ENCODE measurements around the gene SPRY4. TPM values are rescaled to one million over a fixed set of nuclear protein-coding genes. Genes with fewer than 3 reads are reported as not detected.
"Not testable (repeated sequence)": the region's sequence is repeated elsewhere in the genome, so short reads cannot be mapped to it uniquely, and the experiment has no call there.

SPRY4 gene
- total and polyA plus RNA-seq, 12 donors = 12.1 to 66.1 (median 30.3) TPM

GRCh38 chr5:142364251-142365145 lies 39.7 kb upstream of the SPRY4 start:
- WGBS, 4 donors = 52 to 78% (median 71%) methylated on average over 22 to 23 of the region's 23 CpGs
- DNase-seq = peak; percentile 47 to 91 (median 70)
- H3K27ac ChIP-seq = peak overlapping the region in 3 of 5 donors; percentile 32 to 92 (median 67)
- TF ChIP-seq POLR2A (IDR thresholded peaks at IDR 0.05) (peak in 1 of 2 donors; percentile 37), CTCF (IDR thresholded peaks at IDR 0.05) (no peak)
- H3K9me3 ChIP-seq (replicated peaks in 1 of 3) = no peaks in the 10 kb centered on the region
- no peaks in the 10 kb centered on the region for H3K36me3 ChIP-seq (replicated peaks in 1 of 2)
- H3K4me1 ChIP-seq (replicated peaks in 1 of 2) = peaks cover 18 to 41% of the 10 kb centered on the region in 2 donors
- no peak overlapping the region for H3K4me3 ChIP-seq
- no peaks in the 10 kb centered on the region for H3K27me3 ChIP-seq
- intact Hi-C loops (cut with DNase I) = loop anchor here in 1 of 2 donors (10.0 kb wide), 1 partner anchor 190 kb away; no protein-coding TSS in a partner anchor

GRCh38 chr5:142363619-142363963 lies 38.8 kb upstream of the SPRY4 start:
- intact Hi-C loops (cut with DNase I) = loop anchor here in 1 of 2 donors (10.0 kb wide), 1 partner anchor 191 kb away; no protein-coding TSS in a partner anchor
- H3K36me3 ChIP-seq (replicated peaks in 1 of 2) = no peaks in the 10 kb centered on the region
- no peak for DNase-seq
- H3K9me3 ChIP-seq (replicated peaks in 1 of 3) = no peaks in the 10 kb centered on the region
- WGBS, 4 donors = 62 to 90% (median 87%) methylated on average over 4 to 5 of the region's 5 CpGs
- TF ChIP-seq CTCF (IDR thresholded peaks at IDR 0.05) (no peak), POLR2A (IDR thresholded peaks at IDR 0.05) (no peak)
- H3K27me3 ChIP-seq = no peaks in the 10 kb centered on the region
- no peak overlapping the region for H3K4me3 ChIP-seq
- H3K4me1 ChIP-seq (replicated peaks in 1 of 2) = peaks cover 18 to 41% of the 10 kb centered on the region in 2 donors
- peak overlapping the region in 4 of 5 donors; percentile 89 to 93 (median 92) for H3K27ac ChIP-seq

GRCh38 chr5:142362193-142362592 lies 37.4 kb upstream of the SPRY4 start:
- 71 to 75% (median 73%) methylated on average over 11 of the region's 11 CpGs for WGBS, 4 donors
- intact Hi-C loops (cut with DNase I) = loop anchor here in 1 of 2 donors (10.0 kb wide), 1 partner anchor 193 kb away; no protein-coding TSS in a partner anchor
- H3K27me3 ChIP-seq; H3K36me3 ChIP-seq (replicated peaks in 1 of 2); H3K9me3 ChIP-seq (replicated peaks in 1 of 3); DNase-seq: not testable (repeated sequence)
- Histone ChIP-seq H3K4me1 (replicated peaks in 1 of 2) (peaks cover 21 to 54% of the 10 kb centered on the region in 2 donors), H3K27ac (peak overlapping the region; percentile 81 to 93 (median 91)), H3K4me3 (peak overlapping the region in 1 of 4 donors; percentile 1)

- Histone ChIP-seq H3K36me3 (replicated peaks in 1 of 2) (no peaks in the 10 kb centered on the region), H3K27me3 (no peaks in the 10 kb centered on the region), H3K4me1 (replicated peaks in 1 of 2) (peaks cover 21 to 54% of the 10 kb centered on the region in 2 donors), H3K9me3 (replicated peaks in 1 of 3) (no peaks in the 10 kb centered on the region), H3K4me3 (no peak overlapping the region), H3K27ac (peak overlapping the region in 3 of 5 donors; percentile 2 to 70 (median 60))
- intact Hi-C loops (cut with DNase I) = loop anchor here in 1 of 2 donors (10.0 kb wide), 1 partner anchor 194 kb away; no protein-coding TSS in a partner anchor
- peak; percentile 45 to 80 (median 69) for DNase-seq
- 28 to 44% (median 33%) methylated on average over 11 to 12 of the region's 12 CpGs for WGBS, 4 donors
- TF ChIP-seq POLR2A (IDR thresholded peaks at IDR 0.05) (peak in 1 of 2 donors; percentile 56), CTCF (IDR thresholded peaks at IDR 0.05) (no peak)
Observed at GRCh38 chr5:142360607-142361120, 35.8 kb upstream of the SPRY4 start.

All from adrenal gland (tissue), 12 donors.